NB4 (cell line): ENCODE results near the gene EML4.

ENCODE experiments used
- DNase-seq: peaks from one replicate; pipeline ENCODE4 v3.0.0; 2010; ENCODE audit warnings: low read depth
- H3K4me3 ChIP-seq: one replicate; pipeline ENCODE4 v1.5.1; 2011; ENCODE audit warnings: mild to moderate bottlenecking, low read depth, low read length, moderate library complexity
- CTCF ChIP-seq: IDR thresholded peaks from one replicate; pipeline ENCODE4 v1.5.1; 2012; ENCODE audit warnings: low read depth, low read length
- MAX ChIP-seq: IDR thresholded peaks from 2 replicates; pipeline ENCODE4 v1.6.1; 2011; ENCODE audit warnings: low read depth, low read length
- MYC ChIP-seq: IDR thresholded peaks from 2 replicates; pipeline ENCODE4 v1.6.1; 2011; ENCODE audit warnings: low read depth, low read length
- POLR2A ChIP-seq: IDR thresholded peaks from 2 replicates; pipeline ENCODE4 v1.6.1; 2011; ENCODE audit warnings: mild to moderate bottlenecking; ENCODE audit not compliant: insufficient read length; ENCODE audit errors: extremely low read depth

Gene EML4

GRCh38 chr2:42315844-42316470 lies 146.8 kb downstream of the EML4 start:
- no peak overlapping the region for H3K4me3 ChIP-seq
- no peak for TF ChIP-seq MYC
- TF ChIP-seq CTCF: no peak
- no peak for TF ChIP-seq POLR2A
- no peak for TF ChIP-seq MAX
- no peak for DNase-seq

GRCh38 chr2:42316910-42317309 lies 147.8 kb downstream of the EML4 start:
- H3K4me3 ChIP-seq: no peak overlapping the region
- TF ChIP-seq MYC (no peak), POLR2A (no peak), CTCF (no peak), MAX (no peak)
- no peak for DNase-seq

- no peak overlapping the region for H3K4me3 ChIP-seq
- DNase-seq: no peak
- no peak for TF ChIP-seq MYC
- no peak for TF ChIP-seq CTCF
Observed at GRCh38 chr2:42317486-42317885, 148.3 kb downstream of the EML4 start.

GRCh38 chr2:42317945-42318344 lies 148.8 kb downstream of the EML4 start:
- H3K4me3 ChIP-seq: no peak overlapping the region
- TF ChIP-seq CTCF: no peak
- no peak for TF ChIP-seq MAX
- no peak for TF ChIP-seq POLR2A
- no peak for TF ChIP-seq MYC
- DNase-seq: no peak

- no peak overlapping the region for H3K4me3 ChIP-seq
- no peak for DNase-seq
- TF ChIP-seq MAX: no peak
- no peak for TF ChIP-seq POLR2A
- TF ChIP-seq CTCF: no peak
- no peak for TF ChIP-seq MYC
Observed at GRCh38 chr2:42319265-42319664, 150.1 kb downstream of the EML4 start.

- H3K4me3 ChIP-seq: no peak overlapping the region
- TF ChIP-seq MAX (no peak), POLR2A (no peak), MYC (no peak), CTCF (no peak)
- DNase-seq: no peak
Observed at GRCh38 chr2:42321452-42322064, 152.4 kb downstream of the EML4 start.
